ENCODE data around the gene ASPDH. TPM values are rescaled to one million over a fixed set of nuclear protein-coding genes. Genes with fewer than 3 reads are reported as not detected.

Gene ASPDH
- total RNA-seq, 1 donor from 2014 or later = not detected

DNA sequence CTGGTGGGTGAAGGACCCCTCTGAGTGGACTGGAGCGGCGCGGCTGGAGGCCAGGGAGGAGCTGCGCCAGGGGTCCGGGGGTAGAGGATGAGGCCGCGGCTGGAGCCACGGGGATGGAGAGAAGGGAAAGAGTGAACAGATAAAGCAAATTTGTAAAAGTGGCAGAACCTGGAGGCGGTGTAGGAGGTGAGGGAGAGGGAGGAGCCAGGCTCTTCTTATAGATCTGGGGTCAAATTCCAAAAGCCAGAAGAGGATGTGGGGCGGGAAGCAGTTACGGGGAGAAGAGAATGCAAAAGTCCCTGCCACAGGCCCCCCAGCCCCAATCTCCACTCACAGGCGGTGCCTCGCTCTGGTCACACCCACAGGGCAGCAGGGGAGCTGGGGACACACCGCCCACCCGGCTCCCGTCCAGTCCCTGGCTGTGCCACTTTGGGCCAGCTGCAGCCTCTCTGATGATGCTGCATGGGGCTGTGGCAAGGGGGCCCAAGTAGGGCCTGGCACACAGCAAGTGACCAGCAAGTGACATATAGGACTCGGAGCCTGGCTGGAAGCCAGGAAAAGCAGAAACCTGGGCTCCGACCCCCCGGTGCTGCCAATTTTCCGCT lies 43.4 kb upstream of the ASPDH start:
- no peak for DNase-seq (ENCODE audit: low read depth)
- Histone ChIP-seq H3K4me3 (ENCODE audit: low read depth, low read length) (no peak overlapping the region), H3K27me3 (ENCODE audit: control insufficient read depth, insufficient read depth, low read length) (peaks cover 27% of the 10 kb centered on the region), H3K36me3 (ENCODE audit: control insufficient read depth, insufficient read depth, low read length) (no peaks in the 10 kb centered on the region)
- TF ChIP-seq, protein P1, sequence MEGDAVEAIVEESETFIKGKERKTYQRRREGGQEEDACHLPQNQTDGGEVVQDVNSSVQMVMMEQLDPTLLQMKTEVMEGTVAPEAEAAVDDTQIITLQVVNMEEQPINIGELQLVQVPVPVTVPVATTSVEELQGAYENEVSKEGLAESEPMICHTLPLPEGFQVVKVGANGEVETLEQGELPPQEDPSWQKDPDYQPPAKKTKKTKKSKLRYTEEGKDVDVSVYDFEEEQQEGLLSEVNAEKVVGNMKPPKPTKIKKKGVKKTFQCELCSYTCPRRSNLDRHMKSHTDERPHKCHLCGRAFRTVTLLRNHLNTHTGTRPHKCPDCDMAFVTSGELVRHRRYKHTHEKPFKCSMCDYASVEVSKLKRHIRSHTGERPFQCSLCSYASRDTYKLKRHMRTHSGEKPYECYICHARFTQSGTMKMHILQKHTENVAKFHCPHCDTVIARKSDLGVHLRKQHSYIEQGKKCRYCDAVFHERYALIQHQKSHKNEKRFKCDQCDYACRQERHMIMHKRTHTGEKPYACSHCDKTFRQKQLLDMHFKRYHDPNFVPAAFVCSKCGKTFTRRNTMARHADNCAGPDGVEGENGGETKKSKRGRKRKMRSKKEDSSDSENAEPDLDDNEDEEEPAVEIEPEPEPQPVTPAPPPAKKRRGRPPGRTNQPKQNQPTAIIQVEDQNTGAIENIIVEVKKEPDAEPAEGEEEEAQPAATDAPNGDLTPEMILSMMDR (IDR thresholded peaks at IDR 0.05; ENCODE audit: insufficient read depth, low read length, poor library complexity, severe bottlenecking) = no peak

DNA sequence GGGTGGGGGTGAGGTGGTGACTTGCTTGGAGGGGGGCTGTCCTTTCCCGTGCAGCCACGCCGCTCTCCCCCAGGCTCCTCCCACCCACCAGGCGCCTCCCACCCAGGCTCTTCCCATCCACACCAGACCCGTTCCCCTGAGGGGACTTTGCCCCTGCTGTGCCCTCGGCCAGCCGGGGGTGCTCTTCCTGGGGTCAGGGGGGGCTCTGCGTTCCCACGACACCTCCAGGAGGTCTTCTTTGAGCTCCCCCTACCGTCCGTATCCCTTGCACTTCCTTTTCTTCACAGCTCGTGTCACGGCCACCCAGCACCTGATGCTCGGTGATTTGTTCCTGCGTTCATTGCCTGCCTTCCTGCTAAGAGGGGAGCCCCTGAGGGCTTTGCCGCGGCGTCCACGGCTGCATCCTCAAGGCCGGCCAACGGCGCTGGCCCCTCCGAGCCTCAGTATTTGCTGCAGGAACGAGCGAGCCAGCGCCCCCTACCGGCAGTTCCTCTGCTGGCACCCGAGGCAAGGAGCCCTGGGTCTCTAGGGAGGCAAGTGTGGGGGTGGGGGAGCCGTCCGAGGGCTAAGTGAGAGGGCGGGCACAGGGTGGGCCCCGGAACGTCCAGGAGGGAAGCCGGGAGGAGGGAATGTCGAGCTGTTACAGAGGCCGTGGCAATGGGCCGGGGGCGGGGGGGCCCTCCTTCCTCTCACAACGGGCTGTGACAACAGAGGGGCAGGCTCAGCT lies 42.7 kb upstream of the ASPDH start:
- TF ChIP-seq, protein P1 (IDR thresholded peaks at IDR 0.05; ENCODE audit: insufficient read depth, low read length, poor library complexity, severe bottlenecking) = peak; percentile 93
- peak; percentile 19 for DNase-seq (ENCODE audit: low read depth)
- Histone ChIP-seq H3K27me3 (ENCODE audit: control insufficient read depth, insufficient read depth, low read length) (peaks cover 33% of the 10 kb centered on the region), H3K4me3 (ENCODE audit: low read depth, low read length) (peak overlapping the region; percentile 30), H3K36me3 (ENCODE audit: control insufficient read depth, insufficient read depth, low read length) (no peaks in the 10 kb centered on the region)

DNA sequence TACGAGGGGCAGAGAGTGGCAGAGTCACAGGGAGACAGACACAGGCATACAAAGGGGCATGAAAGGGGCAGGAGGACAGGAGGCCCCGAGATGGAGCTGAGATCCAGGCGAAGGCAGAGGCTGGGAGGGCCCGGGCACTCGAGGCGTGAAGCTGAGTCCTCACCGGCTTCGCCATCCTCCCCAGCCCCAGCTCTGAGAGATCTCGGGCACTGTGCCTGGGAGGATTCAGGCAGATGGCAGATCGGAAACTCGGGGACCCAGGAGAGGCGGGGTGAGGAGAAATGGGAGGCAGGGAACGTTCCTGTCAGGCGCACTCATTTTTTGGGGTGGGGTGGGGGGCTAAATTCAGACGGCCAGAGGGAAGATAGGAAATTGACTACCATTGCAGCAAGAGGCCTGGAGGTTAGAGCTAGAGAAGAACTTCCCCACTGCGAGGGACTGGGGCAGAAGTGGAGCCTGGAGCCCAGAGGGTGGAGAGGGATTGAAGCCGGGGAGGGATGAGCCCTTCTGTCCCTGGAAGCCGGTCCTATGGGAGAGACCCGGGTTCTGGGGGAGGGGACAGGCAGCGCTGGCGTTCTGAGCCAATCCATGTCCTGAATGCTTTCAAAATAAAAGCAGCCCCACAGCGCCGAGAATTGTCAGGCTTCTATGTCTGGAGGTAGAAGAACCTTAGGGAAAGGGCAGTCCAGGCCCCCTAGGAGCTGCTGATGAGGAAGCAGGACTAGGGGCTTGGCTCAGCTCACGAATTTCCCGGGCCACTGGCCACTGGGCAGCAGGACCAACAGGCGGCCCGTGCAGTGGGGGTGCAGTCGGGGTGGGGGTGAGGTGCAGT lies 42.0 kb upstream of the ASPDH start:
- no peak for DNase-seq (ENCODE audit: low read depth)
- Histone ChIP-seq H3K36me3 (ENCODE audit: control insufficient read depth, insufficient read depth, low read length) (no peaks in the 10 kb centered on the region), H3K4me3 (ENCODE audit: low read depth, low read length) (no peak overlapping the region), H3K27me3 (ENCODE audit: control insufficient read depth, insufficient read depth, low read length) (peaks cover 41% of the 10 kb centered on the region)
- TF ChIP-seq, protein P1 (IDR thresholded peaks at IDR 0.05; ENCODE audit: insufficient read depth, low read length, poor library complexity, severe bottlenecking) = no peak

DNA sequence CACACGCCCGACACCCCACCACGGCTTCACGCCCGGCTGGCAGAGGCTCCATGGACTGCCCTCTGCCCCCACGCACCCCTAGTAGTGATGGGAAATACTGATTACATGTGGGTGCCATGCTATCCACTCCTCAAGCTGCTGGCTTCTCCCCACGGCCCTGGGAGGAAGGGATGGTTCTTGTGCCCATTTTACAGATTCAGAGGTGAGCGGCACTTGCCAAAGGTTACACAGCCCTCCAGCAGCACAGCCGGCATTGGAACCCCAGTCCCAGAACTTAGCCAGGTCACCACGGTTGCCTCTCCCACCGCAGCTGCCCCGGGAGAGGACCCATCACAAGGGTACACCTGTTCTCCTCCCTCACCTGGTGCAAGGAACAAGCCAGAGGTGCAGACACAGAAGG lies 41.3 kb upstream of the ASPDH start:
- Histone ChIP-seq H3K36me3 (ENCODE audit: control insufficient read depth, insufficient read depth, low read length) (no peaks in the 10 kb centered on the region), H3K27me3 (ENCODE audit: control insufficient read depth, insufficient read depth, low read length) (peaks cover 45% of the 10 kb centered on the region), H3K4me3 (ENCODE audit: low read depth, low read length) (no peak overlapping the region)
- TF ChIP-seq, protein P1 (IDR thresholded peaks at IDR 0.05; ENCODE audit: insufficient read depth, low read length, poor library complexity, severe bottlenecking) = no peak
- DNase-seq (ENCODE audit: low read depth) = no peak

DNA sequence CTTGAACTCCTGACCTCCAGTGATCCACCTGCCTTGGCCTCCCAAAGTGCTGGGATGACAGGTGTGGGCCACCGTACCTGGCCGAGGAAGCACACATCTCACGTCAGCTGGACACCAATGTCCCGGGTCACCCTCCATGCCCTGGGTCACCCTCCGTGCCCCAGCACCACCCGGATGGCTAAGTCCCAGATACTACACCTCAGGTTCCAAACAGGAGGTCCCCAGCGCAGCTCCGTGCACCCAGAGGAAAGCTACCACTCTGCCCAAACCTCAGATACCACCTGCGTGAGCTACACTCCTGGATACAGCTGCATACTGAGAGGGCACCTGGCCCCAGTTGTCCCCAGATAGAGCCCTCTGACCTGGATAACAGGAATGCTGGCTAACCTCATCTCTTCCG lies 40.5 kb upstream of the ASPDH start:
- H3K27me3 ChIP-seq (ENCODE audit: control insufficient read depth, insufficient read depth, low read length) = peaks cover 46% of the 10 kb centered on the region
- no peak for DNase-seq (ENCODE audit: low read depth)
- H3K36me3 ChIP-seq (ENCODE audit: control insufficient read depth, insufficient read depth, low read length) = no peaks in the 10 kb centered on the region
- TF ChIP-seq, protein P1 (IDR thresholded peaks at IDR 0.05; ENCODE audit: insufficient read depth, low read length, poor library complexity, severe bottlenecking) = no peak
- no peak overlapping the region for H3K4me3 ChIP-seq (ENCODE audit: low read depth, low read length)

All from kidney epithelial cell (primary cell).